Stomach (tissue), 9 donors: ENCODE data around the gene EML2. TPM values are rescaled to one million over a fixed set of nuclear protein-coding genes. Genes with fewer than 3 reads are reported as not detected.
"Not testable (repeated sequence)": the region's sequence is repeated elsewhere in the genome, so short reads cannot be mapped to it uniquely, and the experiment has no call there.

Experiments used
- DNase-seq, 2 donors: peaks; one replicate each; pipeline versions ENCODE4 v3.0.0 to v3.0.0-alpha.2; 2013 to 2019
- H3K27ac ChIP-seq, 5 donors: fragments of 200-600 bp in 4 of 5; sonication (generic) in 4 of 5; one replicate each; pipeline ENCODE4 v1.5.1; 2013 to 2019; ENCODE audit warnings: mild to moderate bottlenecking in 1 of 5, moderate library complexity in 1 of 5
- H3K27me3 ChIP-seq, 3 donors: fragments of 200-600 bp; sonication (generic); one replicate each; pipeline ENCODE4 v1.5.1; 2017 to 2019; ENCODE audit warnings: mixed run types in 1 of 3
- H3K36me3 ChIP-seq, 4 donors: fragments of 200-600 bp; sonication (generic); 1 replicate in 3 of 4; 2 replicates in 1 of 4; pipeline ENCODE4 v1.5.1; 2016 to 2019
- H3K4me1 ChIP-seq, 4 donors: fragments of 200-600 bp; sonication (generic); one replicate each; pipeline ENCODE4 v1.5.1; 2016 to 2019
- H3K4me3 ChIP-seq, 4 donors: fragments of 200-600 bp; sonication (generic) in 3 of 4; one replicate each; pipeline ENCODE4 v1.5.1; 2016 to 2019; ENCODE audit warnings: mild to moderate bottlenecking in 1 of 4
- H3K9me3 ChIP-seq, 4 donors: fragments of 200-600 bp; sonication (generic); one replicate each; pipeline ENCODE4 v1.5.1; 2016 to 2019
- EP300 ChIP-seq: sonication (generic); formaldehyde crosslinking; IDR thresholded peaks from one replicate; pipeline ENCODE4 v1.6.1; 2017; ENCODE audit warnings: antibody characterized with exemption
- POLR2A ChIP-seq, 4 donors: fragments of 450-650 bp; IDR thresholded peaks; one replicate each; pipeline ENCODE4 v1.6.1; 2016; ENCODE audit warnings: antibody characterized with exemption in 4 of 4, control low read depth in 2 of 4, mild to moderate bottlenecking in 1 of 4, moderate library complexity in 1 of 4
- POLR2AphosphoS5 ChIP-seq, 3 donors: sonication (generic); formaldehyde crosslinking; IDR thresholded peaks; one replicate each; pipeline ENCODE4 v1.6.1; 2016; ENCODE audit warnings: antibody characterized with exemption in 3 of 3
- WGBS, 5 donors: extraction: QIAGEN DNeasy Blood & Tissue Kit in 3 of 5; methylation state at CpG; one replicate each; pipeline versions ENCODE4 v1.1.5 to v1.1.7; 2013 to 2018; 5-methylcytosine and 5-hydroxymethylcytosine counted together
- intact Hi-C: fragments of 100-400 bp; cut with DNase I; formaldehyde crosslinking; loops from one replicate; pipeline ENCODE4 v1.15.1; 2023; ENCODE audit warnings: low total_unique reads
- polyA plus RNA-seq, 3 donors: library from polyadenylated mRNA; stranded (reverse); fragments of 200-250 nt; gene quantifications; one replicate each; pipeline ENCODE4 v1.2.3, GENCODE V29; 2013
- total RNA-seq, 5 donors: library from RNA; depleted of rRNA; stranded (reverse); fragments of >200 nt; gene quantifications; one replicate each; pipeline versions ENCODE4 v1.1.0 to v1.2.3, GENCODE V29; 2014 to 2016
- TF ChIP-seq, protein P1 (sequence below), 7 experiments: fragments of 450-650 bp in 4 of 7; fragments of 200-600 bp in 3 of 7; sonication (generic) in 3 of 7; IDR thresholded peaks; one replicate each; pipeline ENCODE4 v1.5.1; 2016 to 2019; ENCODE audit warnings: antibody characterized with exemption in 7 of 7, control low read depth in 2 of 7, mild to moderate bottlenecking in 1 of 7
- donor health status: healthy with polysubstance abuse.
- donor health status: Bipolar disorder and iron deficiency.
- donor health status: healthy.

Gene EML2
- total and polyA plus RNA-seq, 8 donors = 17.8 to 387 (median 32.8) TPM

DNA sequence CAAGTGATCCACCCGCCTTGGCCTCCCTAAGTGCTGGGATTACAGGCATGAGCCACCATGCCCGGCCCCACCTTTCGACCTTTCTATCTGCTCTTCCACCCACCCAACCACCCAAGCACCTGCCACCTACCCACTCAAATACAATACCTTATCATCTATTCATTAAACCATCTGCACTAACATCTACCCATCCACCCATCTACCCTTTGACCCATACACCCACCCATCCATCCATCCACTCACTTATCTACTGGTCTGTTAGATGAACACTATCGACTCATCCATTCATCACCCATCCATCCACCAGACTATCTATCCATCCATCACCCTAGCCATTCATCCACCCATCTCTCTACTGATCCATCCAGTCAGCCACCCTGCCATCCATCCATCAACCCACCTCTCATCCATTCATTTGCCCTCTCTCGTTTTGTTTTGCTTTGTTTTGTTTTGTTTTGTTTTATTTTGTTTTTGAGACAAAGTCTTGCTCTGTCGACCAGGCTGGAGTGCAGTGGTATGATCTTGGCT is 17.2 kb downstream of the EML2 start:
- Histone ChIP-seq H3K36me3 (peaks cover 38 to 99% (median 98%) of the 10 kb centered on the region in 4 donors), H3K9me3 (no peaks in the 10 kb centered on the region), H3K27ac (no peak overlapping the region), H3K27me3 (no peaks in the 10 kb centered on the region), H3K4me3 (no peak overlapping the region), H3K4me1 (no peaks in the 10 kb centered on the region)
- 79 to 90% (median 86%) methylated on average over 6 of the region's 6 CpGs for WGBS, 5 donors
- TF ChIP-seq, protein P1, sequence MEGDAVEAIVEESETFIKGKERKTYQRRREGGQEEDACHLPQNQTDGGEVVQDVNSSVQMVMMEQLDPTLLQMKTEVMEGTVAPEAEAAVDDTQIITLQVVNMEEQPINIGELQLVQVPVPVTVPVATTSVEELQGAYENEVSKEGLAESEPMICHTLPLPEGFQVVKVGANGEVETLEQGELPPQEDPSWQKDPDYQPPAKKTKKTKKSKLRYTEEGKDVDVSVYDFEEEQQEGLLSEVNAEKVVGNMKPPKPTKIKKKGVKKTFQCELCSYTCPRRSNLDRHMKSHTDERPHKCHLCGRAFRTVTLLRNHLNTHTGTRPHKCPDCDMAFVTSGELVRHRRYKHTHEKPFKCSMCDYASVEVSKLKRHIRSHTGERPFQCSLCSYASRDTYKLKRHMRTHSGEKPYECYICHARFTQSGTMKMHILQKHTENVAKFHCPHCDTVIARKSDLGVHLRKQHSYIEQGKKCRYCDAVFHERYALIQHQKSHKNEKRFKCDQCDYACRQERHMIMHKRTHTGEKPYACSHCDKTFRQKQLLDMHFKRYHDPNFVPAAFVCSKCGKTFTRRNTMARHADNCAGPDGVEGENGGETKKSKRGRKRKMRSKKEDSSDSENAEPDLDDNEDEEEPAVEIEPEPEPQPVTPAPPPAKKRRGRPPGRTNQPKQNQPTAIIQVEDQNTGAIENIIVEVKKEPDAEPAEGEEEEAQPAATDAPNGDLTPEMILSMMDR (IDR thresholded peaks at IDR 0.05) = no peak
- TF ChIP-seq POLR2AphosphoS5 (IDR thresholded peaks at IDR 0.05) = no peak
- no peak for TF ChIP-seq POLR2A (IDR thresholded peaks at IDR 0.05)
- no peak for TF ChIP-seq EP300
- no peak for DNase-seq
- intact Hi-C loops = no loop called here

DNA sequence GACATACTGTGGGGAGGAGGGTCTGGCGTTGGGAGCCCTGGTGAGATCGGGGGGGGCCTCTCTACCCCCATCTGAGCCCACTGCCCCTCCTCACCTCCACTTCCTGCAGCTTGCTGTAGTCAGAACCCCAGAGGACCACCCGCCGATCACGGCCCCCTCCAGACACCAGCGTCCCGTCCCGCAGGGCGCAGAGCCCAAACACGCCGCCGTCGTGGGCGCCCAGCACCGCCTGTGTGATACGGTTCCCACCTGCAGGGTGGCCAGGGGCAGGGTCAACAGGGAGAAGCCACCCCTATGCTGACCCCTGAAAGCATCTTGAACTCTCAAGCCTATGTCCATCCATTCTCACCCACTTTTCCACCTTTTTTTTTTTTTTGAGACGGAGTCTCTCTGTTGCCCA is 17.8 kb downstream of the EML2 start:
- Histone ChIP-seq H3K27ac (no peak overlapping the region), H3K27me3 (no peaks in the 10 kb centered on the region), H3K9me3 (no peaks in the 10 kb centered on the region), H3K36me3 (peaks cover 38 to 99% (median 98%) of the 10 kb centered on the region in 4 donors), H3K4me1 (peaks cover 0 to 3% (median under 1%) of the 10 kb centered on the region in 4 donors), H3K4me3 (no peak overlapping the region)
- no peak for DNase-seq
- intact Hi-C loops = no loop called here
- WGBS, 5 donors = 90 to 94% (median 92%) methylated on average over 6 to 17 of the region's 17 CpGs
- TF ChIP-seq EP300 (no peak), POLR2A (IDR thresholded peaks at IDR 0.05) (no peak), POLR2AphosphoS5 (IDR thresholded peaks at IDR 0.05) (no peak)
- TF ChIP-seq, protein P1 (IDR thresholded peaks at IDR 0.05) = no peak

DNA sequence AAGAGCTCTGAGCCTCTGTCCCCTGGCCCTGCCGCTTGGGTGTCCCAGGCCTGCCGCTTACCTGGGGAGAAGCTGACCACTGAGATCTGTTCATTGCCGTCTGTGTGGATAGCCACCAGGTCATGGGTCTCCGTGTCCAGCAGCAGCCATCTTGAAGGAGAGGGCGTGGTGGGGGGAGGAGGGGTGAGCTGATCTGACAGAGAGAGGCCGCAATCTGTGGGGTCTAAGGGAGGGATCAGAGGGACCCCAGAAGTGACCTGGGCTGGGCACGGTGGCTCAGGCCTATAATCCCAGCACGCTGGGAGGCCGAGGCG is 22.5 kb downstream of the EML2 start:
- Histone ChIP-seq H3K4me1 (peaks cover 8 to 31% (median 15%) of the 10 kb centered on the region in 4 donors), H3K27ac (peak overlapping the region in 3 of 5 donors; percentile 29 to 66 (median 46)), H3K9me3 (no peaks in the 10 kb centered on the region), H3K36me3 (peaks cover 48 to 92% (median 89%) of the 10 kb centered on the region in 4 donors), H3K27me3 (no peaks in the 10 kb centered on the region), H3K4me3 (no peak overlapping the region)
- TF ChIP-seq POLR2AphosphoS5 (IDR thresholded peaks at IDR 0.05) (no peak), POLR2A (IDR thresholded peaks at IDR 0.05) (no peak), EP300 (no peak)
- TF ChIP-seq, protein P1 (IDR thresholded peaks at IDR 0.05) = no peak
- WGBS, 5 donors = 89 to 100% (median 91%) methylated on average over 7 to 10 of the region's 10 CpGs
- intact Hi-C loops = no loop called here
- no peak for DNase-seq

DNA sequence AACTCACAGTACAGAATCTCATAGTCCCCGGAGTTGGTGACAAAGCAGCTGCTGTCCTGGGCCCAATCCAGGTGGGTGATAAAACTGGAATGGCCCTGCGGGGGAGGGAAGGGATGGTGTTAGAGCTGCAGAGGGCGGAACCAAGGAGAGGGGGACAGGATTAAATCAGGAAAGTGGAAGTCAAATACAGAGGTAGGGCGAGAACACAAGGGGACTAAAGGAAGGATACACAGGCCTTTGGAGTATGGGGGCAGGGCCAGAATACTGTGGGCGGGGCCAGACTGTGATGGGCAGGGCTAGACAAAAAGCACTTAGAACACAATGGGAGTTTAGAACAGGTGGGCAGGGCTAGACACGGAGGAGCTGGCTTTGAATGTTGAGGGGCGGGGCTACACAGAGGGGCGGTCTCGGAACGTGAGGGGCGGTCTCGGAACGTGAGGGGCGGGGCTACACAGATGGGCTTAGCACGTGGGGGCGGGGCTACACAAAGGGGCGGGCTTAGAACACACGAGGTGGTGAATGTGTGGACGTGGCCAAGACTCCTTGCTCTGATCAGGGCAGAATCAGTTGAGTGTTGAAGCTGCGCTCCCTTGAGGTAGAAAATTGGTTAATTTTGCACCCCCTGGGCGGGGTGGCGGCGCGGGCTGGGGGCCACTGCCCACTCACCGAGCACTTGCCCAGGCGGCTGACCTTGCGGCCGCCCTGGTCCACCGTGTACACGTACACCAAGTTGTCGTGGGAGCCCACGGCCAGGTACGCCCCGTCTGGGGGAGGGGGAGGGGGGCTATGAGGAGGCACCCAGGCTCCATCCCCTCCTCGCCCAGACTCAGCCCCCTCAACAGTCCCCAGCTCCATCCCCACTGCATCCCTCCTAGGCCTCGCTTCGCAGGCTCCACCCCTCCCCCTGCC is 23.1 kb downstream of the EML2 start:
- intact Hi-C loops = no loop called here
- no peaks in the 10 kb centered on the region for H3K9me3 ChIP-seq
- DNase-seq = peak; percentile 88 to 96
- H3K4me3 ChIP-seq = no peak overlapping the region
- H3K4me1 ChIP-seq = peaks cover 8 to 31% (median 15%) of the 10 kb centered on the region in 4 donors
- no peaks in the 10 kb centered on the region for H3K27me3 ChIP-seq
- TF ChIP-seq POLR2AphosphoS5 (IDR thresholded peaks at IDR 0.05) = peak in 1 of 3 donors; percentile 9
- TF ChIP-seq POLR2A (IDR thresholded peaks at IDR 0.05) = no peak
- TF ChIP-seq, protein P1 (IDR thresholded peaks at IDR 0.05) = no peak
- 40 to 44% (median 42%) methylated on average over 28 to 37 of the region's 37 CpGs for WGBS, 5 donors
- peaks cover 44 to 92% (median 89%) of the 10 kb centered on the region in 4 donors for H3K36me3 ChIP-seq
- peak overlapping the region; percentile 16 to 76 (median 46) for H3K27ac ChIP-seq

DNA sequence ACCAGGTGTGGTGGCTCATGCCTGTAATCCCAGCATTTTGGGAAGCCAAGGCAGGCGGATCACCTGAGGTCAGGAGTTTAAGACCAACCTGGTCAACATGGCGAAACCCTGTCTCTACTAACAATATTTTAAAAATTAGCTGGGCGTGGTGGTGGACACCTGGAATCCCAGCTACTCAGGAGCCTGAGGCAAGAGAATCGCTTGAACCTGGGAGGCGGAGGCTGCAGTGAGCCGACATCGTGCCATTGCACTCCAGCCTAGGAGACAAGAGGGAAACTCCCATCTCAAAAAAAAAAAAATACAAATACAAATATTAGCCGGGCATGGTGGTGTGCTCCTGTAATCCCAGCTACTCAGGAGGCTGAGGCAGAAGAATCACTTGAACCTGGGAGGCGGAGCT is 24.1 kb downstream of the EML2 start:
- WGBS, 5 donors = 85 to 90% (median 86%) methylated on average over 9 of the region's 9 CpGs
- DNase-seq, intact Hi-C loops, H3K4me3 ChIP-seq, H3K27me3 ChIP-seq, H3K9me3 ChIP-seq: not testable (repeated sequence)
- Histone ChIP-seq H3K27ac (peak overlapping the region in 4 of 5 donors; percentile 48 to 76 (median 70)), H3K4me1 (peaks cover 8 to 31% (median 15%) of the 10 kb centered on the region in 4 donors), H3K36me3 (peaks cover 41 to 92% (median 89%) of the 10 kb centered on the region in 4 donors)
